NCI-H2081 treated with DMSO at 0.1 percent for 48 hours (cell line): Measurements from ENCODE around the gene ARHGEF28.

Experiments used
- DNase-seq: peaks from one replicate; lab custom pipeline; 2025; lab: John Stamatoyannopoulos, UW

The ARHGEF28 gene

DNA sequence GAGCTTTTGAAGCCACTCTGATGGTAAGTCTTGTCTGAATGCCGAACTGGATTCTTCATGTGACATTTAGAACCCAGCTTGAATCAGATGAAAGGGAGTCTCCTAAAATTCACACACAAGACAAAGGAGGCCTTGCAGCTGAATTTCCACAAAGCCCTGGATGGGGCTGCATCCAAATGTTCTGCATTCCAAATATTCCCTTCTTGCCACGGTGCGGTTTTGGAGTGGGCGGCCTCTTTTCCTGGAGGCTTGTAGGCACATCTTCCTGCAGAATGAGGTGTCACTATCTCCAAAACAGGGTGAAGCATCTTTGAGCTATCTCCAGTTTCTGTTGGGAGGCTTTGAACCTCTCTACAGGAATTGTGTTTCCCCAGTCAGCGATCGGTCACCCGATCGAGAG, 342.7 kb downstream of the ARHGEF28 start:
- no peak for DNase-seq

DNA sequence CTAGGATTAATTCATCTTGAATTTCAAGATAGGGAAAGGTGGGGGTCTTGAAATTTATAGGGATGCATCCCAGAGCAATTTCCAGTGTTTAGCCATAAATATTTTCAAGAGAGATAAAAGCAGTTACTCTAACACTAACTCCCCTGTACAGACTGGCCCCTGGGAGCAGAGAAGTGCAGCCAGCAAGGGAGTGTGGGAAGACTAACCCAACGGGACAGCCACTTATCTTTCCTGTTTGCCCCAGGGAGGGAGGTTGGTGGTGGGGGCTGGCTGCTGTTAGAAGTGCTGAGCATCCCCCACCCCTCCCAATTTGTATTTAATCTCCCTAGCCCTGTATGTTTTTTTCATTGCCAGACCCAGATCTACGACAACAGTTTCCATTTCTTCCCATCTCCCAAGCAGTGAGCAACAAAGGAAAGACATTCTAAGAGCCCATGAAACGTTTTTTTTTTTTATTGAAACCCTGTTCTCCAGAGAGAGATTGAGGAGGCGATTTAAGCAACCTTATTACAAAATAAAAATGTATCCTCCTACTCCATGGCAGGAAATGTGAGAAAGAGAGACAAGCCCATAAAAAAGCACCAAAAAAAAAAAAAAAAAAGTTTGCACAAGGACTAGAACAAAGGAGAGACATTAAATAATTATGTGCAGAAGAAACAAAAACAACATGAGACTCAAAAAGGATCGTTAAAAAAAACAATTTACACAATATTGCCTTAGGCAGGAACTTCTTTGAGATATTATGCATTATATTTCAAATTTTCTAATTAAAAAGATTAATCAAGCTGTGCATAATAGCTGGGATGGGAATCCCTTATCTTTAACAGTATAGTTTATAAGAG, 343.4 kb downstream of the ARHGEF28 start:
- DNase-seq: no peak

DNA sequence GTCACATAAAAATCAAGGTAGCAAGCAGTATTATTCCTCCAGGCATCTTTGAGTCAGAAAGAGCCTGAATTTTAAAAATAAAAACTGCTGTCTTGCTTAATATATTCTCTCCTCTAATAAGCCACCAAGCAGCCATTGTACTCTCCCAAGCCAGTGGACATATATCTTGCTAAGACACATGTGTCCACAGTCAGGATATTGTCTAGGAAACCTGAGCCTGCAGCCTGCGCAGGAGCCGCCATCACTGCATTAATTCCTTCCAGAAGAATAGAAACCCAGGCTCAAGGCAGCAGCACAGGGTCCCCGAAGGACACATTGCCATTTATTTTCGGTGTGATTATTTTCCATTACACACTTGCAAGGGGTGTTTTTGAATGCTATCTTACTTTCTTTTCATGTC, 345.3 kb downstream of the ARHGEF28 start:
- DNase-seq: no peak

DNA sequence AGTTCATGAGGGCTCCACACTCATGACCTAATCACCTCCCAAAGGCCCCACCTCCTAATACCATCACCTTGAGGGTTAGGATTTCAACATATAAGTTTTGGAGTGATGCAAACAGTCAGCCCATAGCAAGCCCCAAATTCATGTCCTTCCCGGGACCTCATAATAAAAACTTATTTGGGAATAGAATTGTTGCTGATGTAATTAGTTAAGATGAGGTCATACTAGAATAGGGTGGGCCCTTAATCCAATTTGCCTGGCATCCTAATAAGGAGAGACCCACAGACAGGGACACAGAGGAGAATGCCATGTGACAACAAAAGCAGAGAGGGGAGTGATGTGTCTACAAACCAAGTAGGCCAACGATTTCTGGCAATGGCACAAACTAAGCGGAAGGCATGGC, 347.1 kb downstream of the ARHGEF28 start:
- no peak for DNase-seq

DNA sequence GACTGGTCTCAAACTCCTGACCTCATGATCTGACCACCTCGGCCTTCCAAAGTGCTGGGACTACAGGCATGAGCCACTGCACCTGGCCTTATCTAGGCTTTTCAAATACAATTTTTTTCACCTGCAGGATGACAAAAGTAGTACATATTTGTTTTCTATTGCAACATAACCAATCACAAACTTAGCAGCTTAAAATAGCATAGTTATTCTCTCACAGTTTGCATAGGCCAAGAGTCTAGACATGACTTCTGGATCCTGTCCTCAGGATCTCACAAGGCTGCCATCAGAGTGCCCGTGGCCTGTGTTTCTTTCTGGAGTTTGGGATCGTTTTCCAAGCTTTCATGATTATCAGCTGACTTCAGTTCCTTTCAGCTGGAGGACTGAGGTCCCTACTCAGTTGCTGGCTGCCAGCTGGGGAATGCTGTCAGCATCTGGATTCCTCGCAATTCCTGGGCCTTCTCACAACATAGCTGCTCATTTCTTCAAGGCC, 348.9 kb downstream of the ARHGEF28 start:
- no peak for DNase-seq

DNA sequence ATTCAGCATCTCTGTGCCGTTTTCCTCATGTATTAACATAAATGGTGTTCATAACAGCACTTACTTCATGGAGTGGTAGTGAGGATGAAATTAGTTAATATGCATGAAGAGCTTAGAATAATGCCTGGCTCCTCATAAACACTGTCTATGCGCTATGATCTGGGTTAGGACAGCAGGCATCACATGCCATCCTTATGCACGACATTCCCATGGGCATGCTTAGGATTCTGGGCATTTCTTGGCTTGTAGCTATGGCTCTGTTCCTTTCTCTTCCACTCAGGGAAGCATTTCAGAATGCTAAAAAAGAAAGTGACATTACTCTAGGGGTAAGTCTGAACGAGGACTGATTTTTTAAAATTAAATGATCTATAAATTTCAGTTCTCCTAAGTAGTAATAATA, 349.8 kb downstream of the ARHGEF28 start:
- no peak for DNase-seq

DNA sequence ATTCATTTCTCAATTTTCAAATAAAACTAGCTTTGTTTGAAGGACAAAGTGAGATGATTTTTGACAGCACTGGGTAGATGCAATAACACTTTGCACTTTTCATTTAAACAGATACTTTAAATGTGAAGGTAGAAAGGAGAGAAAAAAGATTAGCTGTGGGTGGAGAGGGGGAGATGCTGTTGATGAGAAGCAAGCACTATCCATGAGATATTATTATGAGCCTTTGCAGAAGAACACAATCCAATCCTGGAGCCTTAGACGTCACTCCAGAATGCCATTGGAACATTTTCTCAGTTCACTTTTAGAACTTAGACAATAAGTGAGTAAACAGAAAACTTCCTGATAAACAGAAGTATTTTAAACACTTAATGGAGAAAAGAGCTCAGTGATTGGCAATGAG, 351.1 kb downstream of the ARHGEF28 start:
- DNase-seq: no peak

DNA sequence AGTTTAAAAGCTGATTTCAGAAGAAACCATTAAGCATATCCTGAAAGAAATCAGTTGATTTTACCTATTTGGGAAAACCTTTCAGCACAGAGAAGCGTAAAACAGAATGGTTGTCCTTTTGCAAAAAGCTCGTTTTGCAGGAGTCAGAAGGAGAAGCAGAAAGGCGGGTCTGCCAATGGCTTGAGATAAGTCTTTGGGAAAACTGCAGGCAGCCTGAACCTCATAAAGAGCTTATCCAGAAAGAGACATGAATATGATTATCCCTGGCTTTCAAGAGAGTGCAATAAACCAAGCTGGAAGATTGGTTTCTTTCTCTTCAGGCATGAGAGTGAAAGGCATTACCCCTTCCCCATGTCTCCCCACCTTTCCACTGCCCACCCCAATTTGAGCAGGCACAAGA, 353.3 kb downstream of the ARHGEF28 start:
- no peak for DNase-seq

DNA sequence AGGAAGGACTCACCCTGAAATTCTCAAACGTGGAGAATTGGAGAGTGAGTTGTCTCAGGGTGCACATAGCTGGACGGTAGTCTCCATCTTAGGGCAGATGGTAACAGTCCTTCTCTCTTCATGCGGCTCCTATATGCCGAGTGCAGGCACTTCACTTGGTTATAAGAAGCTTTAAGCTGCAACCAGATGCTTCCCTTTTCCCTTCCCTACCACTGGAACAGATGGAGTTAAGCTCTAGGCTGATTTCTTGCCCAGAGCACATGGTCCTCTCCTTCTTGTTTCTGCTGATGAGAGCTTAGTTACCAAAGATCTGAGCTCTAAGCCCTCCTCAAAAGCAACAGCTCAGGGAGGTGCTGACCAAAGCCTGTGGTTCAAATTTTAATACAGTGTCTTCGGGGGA, 355.7 kb downstream of the ARHGEF28 start:
- no peak for DNase-seq

DNA sequence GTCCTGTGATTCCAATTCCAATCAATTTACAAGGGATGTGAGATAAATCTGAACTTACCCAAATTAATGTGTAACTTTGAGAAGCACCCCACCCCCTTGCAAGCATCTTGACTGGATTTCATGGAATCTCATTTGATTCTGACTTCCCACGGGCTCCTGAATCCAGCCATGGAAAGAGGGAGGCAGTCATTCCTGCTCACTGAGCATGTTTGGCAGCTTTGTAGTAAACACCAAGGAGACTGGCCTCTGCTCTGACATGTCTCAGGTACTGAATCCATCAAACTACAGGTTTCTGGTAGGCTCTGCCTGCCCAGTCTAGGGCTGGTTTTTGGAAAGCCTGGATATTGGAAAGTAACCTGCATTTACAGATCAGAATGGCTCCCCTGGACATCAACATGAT, 357.6 kb downstream of the ARHGEF28 start:
- no peak for DNase-seq

DNA sequence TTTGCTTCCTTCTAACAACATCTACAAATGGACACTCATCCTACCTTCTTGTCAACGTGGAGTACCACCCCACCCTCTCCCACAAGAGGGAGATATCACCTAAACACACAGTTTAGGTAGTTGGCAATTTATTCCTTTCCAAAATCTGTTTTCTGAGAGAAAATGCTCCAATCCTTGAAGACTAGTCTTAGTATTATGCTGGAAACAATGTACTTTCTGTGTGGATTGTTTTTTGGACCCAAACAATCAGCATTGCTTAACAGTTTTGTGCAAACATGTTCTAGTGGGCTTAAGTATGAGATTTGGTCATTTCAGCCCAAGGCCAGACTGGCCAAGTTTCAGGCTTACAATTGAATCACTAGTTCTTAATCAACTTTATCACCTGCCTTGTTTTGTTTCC, 359.1 kb downstream of the ARHGEF28 start:
- DNase-seq: no peak

DNA sequence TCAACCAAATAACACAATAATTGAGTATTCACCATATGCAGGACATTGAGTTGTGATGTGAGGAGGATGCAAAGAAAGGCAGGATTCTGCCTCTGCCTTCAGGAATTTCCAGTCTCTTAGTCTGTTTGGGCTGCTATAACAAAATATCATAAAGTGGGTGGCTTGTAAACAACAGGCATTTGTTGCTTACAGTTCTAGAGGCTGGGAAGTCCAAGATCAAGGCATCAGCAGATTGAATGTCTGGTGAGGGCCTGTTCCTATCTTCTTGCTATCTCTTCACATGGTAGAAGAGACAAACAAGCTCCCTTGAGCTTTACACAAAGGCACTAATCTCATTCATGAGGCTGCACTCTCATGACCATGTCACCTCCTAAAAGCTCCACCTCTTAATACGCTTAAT, 360.7 kb downstream of the ARHGEF28 start:
- no peak for DNase-seq

DNA sequence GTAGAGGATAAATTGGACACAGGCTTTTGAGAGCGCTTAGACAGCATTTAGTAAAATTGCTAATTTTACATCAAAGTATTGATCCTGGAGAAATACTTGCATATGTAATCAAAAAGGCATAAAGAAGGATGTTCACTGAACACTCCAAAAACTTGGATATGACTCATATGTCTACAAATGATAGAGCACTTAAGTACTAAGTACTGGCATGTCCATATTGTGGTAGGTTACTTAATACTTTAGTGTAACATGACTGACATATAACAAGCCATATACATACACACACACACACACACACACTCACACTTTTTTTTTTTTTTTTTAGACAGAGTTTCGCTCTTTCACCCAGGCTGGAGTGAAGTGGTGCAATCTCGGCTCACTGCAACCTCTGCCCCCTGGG, 361.9 kb downstream of the ARHGEF28 start:
- DNase-seq: no peak

DNA sequence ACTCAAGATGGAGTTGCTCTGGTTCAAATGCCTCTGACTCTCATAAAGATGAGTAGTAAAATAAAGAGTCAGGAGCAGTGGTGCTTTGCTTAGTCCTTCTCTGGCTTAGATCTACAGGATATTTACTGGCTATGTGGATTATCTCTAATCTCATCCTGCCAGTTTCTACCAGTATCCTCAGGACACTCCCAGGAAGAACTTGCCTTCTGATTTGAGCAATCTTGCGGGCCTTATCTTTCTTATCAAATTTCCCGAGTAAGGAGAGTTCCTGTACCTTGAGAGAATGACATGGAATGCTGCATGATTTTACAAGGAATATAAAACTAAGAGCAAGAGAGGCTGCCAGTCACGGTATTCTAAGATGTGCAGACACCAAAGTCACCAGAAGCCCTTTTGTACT, 364.0 kb downstream of the ARHGEF28 start:
- DNase-seq: no peak
